H1 (cell line): ENCODE data around the gene ANKRD12. TPM values are rescaled to one million over a fixed set of nuclear protein-coding genes. Genes with fewer than 3 reads are reported as not detected.

Experiments
- RFX5 ChIP-seq: IDR thresholded peaks from 2 replicates; pipeline ENCODE4 v1.6.1; 2011; ENCODE audit warnings: low read depth, low read length, improper control_type of control experiment, borderline replicate concordance
- polyA plus RNA-seq, 7 experiments: library from polyadenylated mRNA; depleted of rRNA in 3 of 7; stranded (reverse) in 5 of 7; unstranded in 2 of 7; fragments of >200 nt in 5 of 7; fragments of 200-250 nt in 2 of 7; gene quantifications; 1 replicate in 5 of 7; 2 replicates in 1 of 7; 4 replicates in 1 of 7; pipeline versions ENCODE4 v1.2.1 to v1.2.3, GENCODE V29; 2011 to 2013; ENCODE audit warnings: missing spikeins in 2 of 7, mixed read lengths in 2 of 7
- total RNA-seq: library from RNA; stranded (reverse); fragmentation: NEBNext Ultra II Directional; extraction: Animal tissue kit (Norgen Biotek cat#: 25700); gene quantifications from 2 replicates; pipeline ENCODE4 v1.2.1, GENCODE V29; 2021

Gene ANKRD12
- total and polyA plus RNA-seq, 2 of the 8 experiments (the other 6 are each of a cell fraction or from before 2014, with no cell fraction given): 2.6 to 37.9 TPM

GRCh38 chr18:9189491-9189890 is 52.9 kb downstream of the ANKRD12 start (continued):
- no peak for TF ChIP-seq RFX5
